GM21786 (cell line): ENCODE measurements around the gene CUX1.
"Not testable (repeated sequence)": the region's sequence is repeated elsewhere in the genome, so short reads cannot be mapped to it uniquely, and the experiment has no call there.

Experiments used
- ATAC-seq: cut with Tn5 transposase; IDR thresholded peaks from one replicate; pipeline ENCODE4 v1.9.1; 2021; ENCODE audit not compliant: unreplicated experiment

Gene CUX1

DNA sequence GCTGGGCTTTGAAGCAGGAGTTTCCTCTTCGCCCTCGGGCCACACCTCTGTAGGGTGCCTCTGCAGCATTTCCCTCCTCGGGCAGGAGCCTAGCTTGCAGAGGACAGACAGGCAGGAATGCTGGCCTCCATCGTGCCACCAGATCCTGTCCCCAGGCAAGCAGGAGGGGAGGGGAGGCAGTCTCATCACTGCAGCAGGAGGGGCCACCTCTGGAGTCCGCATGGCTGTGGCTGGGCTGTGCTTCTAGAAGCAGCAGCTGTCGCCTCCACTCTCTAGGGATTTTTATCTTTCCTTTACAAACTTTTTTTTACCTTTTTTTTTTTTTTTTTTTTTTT, 181.4 kb downstream of the CUX1 start:
- no peak for ATAC-seq

DNA sequence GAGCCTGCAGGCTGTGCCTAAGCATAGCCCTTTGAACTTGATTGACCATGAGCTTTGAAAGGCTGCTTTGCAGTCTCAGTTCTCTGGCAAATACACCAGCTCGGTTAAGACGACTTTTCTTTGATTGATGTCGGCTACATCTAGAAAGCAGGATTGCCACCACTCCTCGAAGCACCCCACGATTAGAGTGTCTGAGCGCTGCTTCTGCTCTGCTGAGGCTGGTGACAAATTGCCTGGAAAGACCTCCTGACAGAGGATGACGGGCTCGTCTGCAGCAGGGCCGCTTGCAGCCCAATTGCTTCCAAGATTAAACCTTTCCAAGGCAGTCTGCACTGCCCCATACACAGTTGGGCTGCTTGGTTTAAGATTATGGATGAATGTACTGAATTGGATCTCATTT, 182.0 kb downstream of the CUX1 start:
- no peak for ATAC-seq

DNA sequence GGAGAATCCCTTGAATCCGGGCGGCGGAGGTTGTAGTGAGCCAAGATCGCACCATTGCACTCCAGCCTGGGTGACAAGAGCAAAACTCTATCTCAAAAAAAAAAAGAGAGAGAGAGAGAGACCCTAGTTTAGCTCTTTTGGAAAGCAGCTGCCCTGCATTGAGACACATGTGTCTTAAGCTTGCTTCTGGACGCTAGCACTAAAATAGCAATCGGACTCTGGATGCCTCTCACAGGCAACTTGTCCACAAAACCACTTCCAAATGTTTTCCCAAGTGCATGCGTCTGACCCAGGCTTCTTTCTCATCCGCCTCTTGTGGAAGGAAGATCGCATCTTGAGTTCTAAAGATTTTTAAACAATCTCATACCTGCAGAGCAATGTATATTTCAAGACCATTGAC, 182.7 kb downstream of the CUX1 start:
- ATAC-seq: no peak

- no peak for ATAC-seq
Observed at GRCh38 chr7:102004229-102004628, 186.8 kb downstream of the CUX1 start.

DNA sequence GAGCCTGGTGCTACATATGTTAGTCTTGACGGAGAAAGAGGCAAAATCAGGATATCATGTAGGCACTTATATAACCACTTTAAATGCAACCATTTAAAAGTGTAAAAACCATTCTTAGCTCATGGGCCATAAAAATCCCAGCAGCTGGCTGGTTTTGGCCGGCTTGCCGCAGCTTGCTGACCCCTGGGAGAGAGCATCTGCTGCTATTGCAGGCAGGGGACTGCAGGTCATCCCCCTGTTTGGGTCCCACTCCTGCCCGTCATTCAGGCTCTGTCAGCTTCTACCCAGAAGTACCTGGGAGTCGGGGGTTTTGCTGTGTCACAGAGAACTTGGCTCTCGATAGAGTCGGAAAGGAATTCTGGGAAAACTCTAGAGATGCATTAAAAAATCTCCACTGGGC, 187.4 kb downstream of the CUX1 start:
- ATAC-seq: no peak

GRCh38 chr7:102005933-102006480, 188.6 kb downstream of the CUX1 start:
- no peak for ATAC-seq

DNA sequence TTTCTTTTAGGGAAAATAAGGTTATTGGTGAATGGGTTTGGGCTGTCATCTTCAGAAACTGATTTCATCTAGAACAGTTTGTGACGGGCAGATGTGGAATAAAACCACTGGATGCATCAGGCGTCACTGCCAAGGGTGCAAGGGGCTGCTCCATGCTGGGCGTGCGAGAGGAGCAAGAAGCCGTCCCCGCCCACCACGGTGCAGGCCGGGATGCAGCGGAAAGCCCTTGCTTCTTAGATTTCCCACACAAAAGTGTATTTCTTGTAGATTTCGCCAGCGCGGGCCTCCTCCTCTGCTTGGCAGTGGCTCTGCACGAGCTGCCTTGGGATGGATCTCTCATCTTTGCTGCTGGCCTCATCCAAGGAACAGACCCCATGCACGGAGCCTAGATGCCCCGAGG, 189.3 kb downstream of the CUX1 start:
- no peak for ATAC-seq

GRCh38 chr7:102008535-102009262, 191.3 kb downstream of the CUX1 start:
- no peak for ATAC-seq

- no peak for ATAC-seq
Observed at GRCh38 chr7:102009628-102010027, 192.2 kb downstream of the CUX1 start.

DNA sequence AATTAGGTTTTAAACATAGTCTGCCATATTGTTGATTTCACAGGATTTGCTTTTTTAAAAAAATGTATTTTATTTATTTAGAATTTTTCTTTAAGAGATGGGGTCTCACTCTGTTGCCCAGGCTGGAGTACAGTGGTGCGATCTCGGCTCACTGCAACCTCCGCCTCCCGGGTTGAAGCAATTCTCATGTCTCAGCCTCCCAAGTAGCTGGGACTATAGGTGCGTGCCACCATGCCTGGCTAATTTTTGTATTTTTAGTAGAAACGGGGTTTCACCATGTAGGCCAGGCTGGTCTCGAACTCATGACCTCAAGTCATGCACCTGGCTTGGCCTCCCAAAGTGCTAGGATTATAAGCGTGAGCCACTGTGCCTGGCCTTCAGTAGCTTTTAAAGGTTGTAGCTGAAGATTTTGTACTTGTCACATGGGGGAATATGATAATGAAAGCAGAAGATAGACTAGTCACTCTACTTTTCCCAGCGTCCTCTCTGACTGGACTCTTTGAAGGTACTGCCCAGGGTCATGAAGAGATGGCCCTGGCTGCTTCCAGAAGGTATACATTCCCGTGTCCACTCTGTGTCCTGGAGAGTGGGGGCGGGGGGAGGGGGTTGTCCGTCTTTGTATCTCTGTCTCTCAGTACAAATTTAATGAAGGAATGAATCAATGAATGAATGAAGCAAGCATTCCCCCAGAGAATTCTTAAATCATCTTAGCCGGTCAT, 194.8 kb downstream of the CUX1 start:
- ATAC-seq: not testable (repeated sequence)

- no peak for ATAC-seq
Observed at GRCh38 chr7:102012941-102013461, 195.6 kb downstream of the CUX1 start.

DNA sequence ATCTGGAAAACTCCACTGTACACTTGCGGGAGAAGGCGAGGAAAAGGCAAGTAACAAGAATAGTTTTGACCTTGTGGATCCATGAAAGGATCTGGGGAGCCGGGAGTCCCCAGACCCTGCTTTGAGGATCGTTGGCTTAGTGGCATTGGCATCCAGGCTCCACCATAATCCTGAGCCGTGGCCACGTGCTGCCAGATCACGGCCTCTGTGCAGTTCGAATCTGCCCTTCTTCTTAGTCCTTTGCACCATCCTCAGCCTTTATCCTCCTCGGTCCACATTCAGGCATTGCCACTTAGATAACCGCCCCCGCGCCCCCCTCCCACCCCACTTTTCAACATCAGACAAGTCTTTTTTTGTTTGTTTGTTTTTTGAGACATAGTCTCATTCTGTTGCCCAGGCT, 201.4 kb downstream of the CUX1 start:
- ATAC-seq: no peak

GRCh38 chr7:102019461-102019860, 202.0 kb downstream of the CUX1 start:
- no peak for ATAC-seq

GRCh38 chr7:102021841-102022618, 204.6 kb downstream of the CUX1 start:
- no peak for ATAC-seq

- ATAC-seq: no peak
Observed at GRCh38 chr7:102024005-102024768, 206.8 kb downstream of the CUX1 start.

DNA sequence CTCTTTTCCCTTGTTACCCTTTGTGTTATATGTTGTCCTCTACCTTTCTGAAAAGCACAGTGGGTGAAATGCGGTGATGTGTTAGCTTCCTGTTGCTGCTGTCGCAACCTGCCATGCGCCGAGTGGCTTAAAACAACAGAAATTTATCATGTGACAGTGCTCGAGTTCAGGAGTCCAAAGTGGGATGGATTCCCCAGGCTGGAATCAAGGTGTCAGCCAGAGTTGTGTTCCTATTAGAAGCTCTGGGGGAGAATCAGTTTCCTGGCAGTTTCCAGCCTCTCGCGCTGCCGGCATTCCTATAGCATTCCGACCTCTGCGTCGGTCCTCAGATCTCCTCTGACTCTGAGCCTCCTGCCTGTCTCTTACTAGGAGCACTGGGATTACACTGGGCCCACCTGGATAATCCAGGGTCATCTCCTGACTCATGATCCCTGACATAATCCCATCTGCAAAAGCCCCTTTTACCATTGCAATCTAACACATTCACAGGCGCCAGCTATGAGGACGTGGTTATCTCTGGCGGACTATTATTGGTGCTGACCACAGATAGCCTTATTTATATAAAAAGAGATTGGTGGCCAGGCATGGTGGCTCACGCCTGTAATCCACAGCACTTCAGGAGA, 207.5 kb downstream of the CUX1 start:
- ATAC-seq: no peak

- ATAC-seq: not testable (repeated sequence)
Observed at GRCh38 chr7:102025777-102026176, 208.4 kb downstream of the CUX1 start.

- no peak for ATAC-seq
Observed at GRCh38 chr7:102028206-102028826, 210.9 kb downstream of the CUX1 start.

- ATAC-seq: no peak
Observed at GRCh38 chr7:102029616-102030015, 212.2 kb downstream of the CUX1 start.

GRCh38 chr7:102030696-102031095, 213.3 kb downstream of the CUX1 start:
- no peak for ATAC-seq
